ENCODE data around the gene CHRNB2.

- TF ChIP-seq, protein P1, sequence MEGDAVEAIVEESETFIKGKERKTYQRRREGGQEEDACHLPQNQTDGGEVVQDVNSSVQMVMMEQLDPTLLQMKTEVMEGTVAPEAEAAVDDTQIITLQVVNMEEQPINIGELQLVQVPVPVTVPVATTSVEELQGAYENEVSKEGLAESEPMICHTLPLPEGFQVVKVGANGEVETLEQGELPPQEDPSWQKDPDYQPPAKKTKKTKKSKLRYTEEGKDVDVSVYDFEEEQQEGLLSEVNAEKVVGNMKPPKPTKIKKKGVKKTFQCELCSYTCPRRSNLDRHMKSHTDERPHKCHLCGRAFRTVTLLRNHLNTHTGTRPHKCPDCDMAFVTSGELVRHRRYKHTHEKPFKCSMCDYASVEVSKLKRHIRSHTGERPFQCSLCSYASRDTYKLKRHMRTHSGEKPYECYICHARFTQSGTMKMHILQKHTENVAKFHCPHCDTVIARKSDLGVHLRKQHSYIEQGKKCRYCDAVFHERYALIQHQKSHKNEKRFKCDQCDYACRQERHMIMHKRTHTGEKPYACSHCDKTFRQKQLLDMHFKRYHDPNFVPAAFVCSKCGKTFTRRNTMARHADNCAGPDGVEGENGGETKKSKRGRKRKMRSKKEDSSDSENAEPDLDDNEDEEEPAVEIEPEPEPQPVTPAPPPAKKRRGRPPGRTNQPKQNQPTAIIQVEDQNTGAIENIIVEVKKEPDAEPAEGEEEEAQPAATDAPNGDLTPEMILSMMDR (IDR thresholded peaks at IDR 0.05) = no peak
- TF ChIP-seq POLR2AphosphoS5 (IDR thresholded peaks at IDR 0.05) = no peak
Measured at GRCh38 chr1:154586231-154586630, 18.7 kb downstream of the CHRNB2 start.

Measured in prostate gland (tissue), 2 donors.